GM12878 (cell line): ENCODE results near the gene ADGRG7. TPM values are rescaled to one million over a fixed set of nuclear protein-coding genes. Genes with fewer than 3 reads are reported as not detected.

ENCODE experiments used
- ATAC-seq: fragments of 200-7000 bp; cut with Tn5 transposase; 3 replicates; pipeline ENCODE4 v1.9.1; 2020; ENCODE audit warnings: mild to moderate bottlenecking, moderate library complexity
- BruUV-seq: library from RNA; stranded (reverse); fragments of 400-500 nt; replicated peaks from 2 replicates; lab custom pipeline; 2021; lab: Mats Ljungman, UMichigan
- CTCF ChIA-PET: fragments of 300-600 bp; sonication (Branson Sonifier 250); formaldehyde crosslinking; extraction: SDS; loops from one replicate; lab custom pipeline; 2021; ENCODE audit warnings: inconsistent platforms; lab: Yijun Ruan, JAX
- POLR2A ChIA-PET: fragments of 350-600 bp; formaldehyde crosslinking; extraction: SDS; loops from one replicate; lab custom pipeline; 2021; ENCODE audit warnings: inconsistent platforms; lab: Charles Lee
- RAD21 ChIA-PET: fragments of 300-600 bp; sonication (Branson Sonifier 250); formaldehyde crosslinking; loops from one replicate; lab custom pipeline; 2023; ENCODE audit warnings: antibody characterized with exemption; ENCODE audit not compliant: unreplicated experiment; lab: Charles Lee
- SMC1A ChIA-PET: fragments of 300-600 bp; sonication (Branson Sonifier 250); formaldehyde crosslinking; loops from one replicate; lab custom pipeline; 2023; ENCODE audit not compliant: unreplicated experiment, uncharacterized antibody; lab: Charles Lee
- DNase-seq: peaks from one replicate; pipeline ENCODE4 v3.0.0-alpha.2; 2011; ENCODE audit warnings: low read depth, low spot score
- FAIRE-seq: peaks from 3 replicates; lab custom pipeline; 2011; peaks lifted over from hg19 to GRCh38; lab: Jason Lieb, UNC
- H2AFZ ChIP-seq: 2 replicates; pipeline ENCODE4 v1.6.0; 2011; ENCODE audit warnings: low read depth, low read length, control low read depth; ENCODE audit not compliant: control insufficient read depth
- H3K27ac ChIP-seq: 2 replicates; pipeline ENCODE4 v1.5.1; 2011; ENCODE audit warnings: control low read depth; ENCODE audit not compliant: control insufficient read depth, insufficient read depth
- H3K27me3 ChIP-seq, 2 experiments: replicated peaks in 1 of 2; 2 replicates each; pipeline versions ENCODE4 v1.6.0 to v1.6.1; 2011; ENCODE audit warnings: low read length in 1 of 2; ENCODE audit not compliant: control insufficient read depth in 2 of 2, insufficient read depth in 2 of 2
- H3K36me3 ChIP-seq, 2 experiments: 2 replicates each; pipeline ENCODE4 v1.5.1; 2011; ENCODE audit warnings: low read length in 1 of 2; ENCODE audit not compliant: control insufficient read depth in 2 of 2, insufficient read depth in 2 of 2
- H3K4me1 ChIP-seq: 2 replicates; pipeline ENCODE4 v1.6.1; 2011; ENCODE audit warnings: mild to moderate bottlenecking, low read length, moderate library complexity, mixed read lengths; ENCODE audit not compliant: control insufficient read depth, insufficient read depth
- H3K4me2 ChIP-seq: 2 replicates; pipeline ENCODE4 v1.6.0; 2011; ENCODE audit warnings: control low read depth; ENCODE audit not compliant: control insufficient read depth, insufficient read depth
- H3K4me3 ChIP-seq: fragments of 200-600 bp; sonication (generic); 2 replicates; pipeline ENCODE4 v1.5.1; 2016
- H3K79me2 ChIP-seq: 2 replicates; pipeline ENCODE4 v1.6.0; 2011; ENCODE audit warnings: low read length; ENCODE audit not compliant: control insufficient read depth, insufficient read depth
- H3K9ac ChIP-seq: 2 replicates; pipeline ENCODE4 v1.8.0; 2011; ENCODE audit warnings: low read length, control low read depth, mixed read lengths; ENCODE audit not compliant: control insufficient read depth, insufficient read depth
- H3K9me3 ChIP-seq: replicated peaks from 3 replicates; pipeline ENCODE4 v1.5.1; 2011; ENCODE audit warnings: mild to moderate bottlenecking, low read length; ENCODE audit not compliant: control insufficient read depth, insufficient read depth
- H4K20me1 ChIP-seq: 2 replicates; pipeline ENCODE4 v1.6.0; 2011; ENCODE audit not compliant: control insufficient read depth, insufficient read depth
- ATF7 ChIP-seq: fragments of 450-650 bp; IDR thresholded peaks from 2 replicates; pipeline ENCODE4 v1.6.1; 2016; ENCODE audit warnings: low read depth, mild to moderate bottlenecking
- BHLHE40 ChIP-seq, 2 experiments: fragments of 450-650 bp in 1 of 2; IDR thresholded peaks; 2 replicates each; pipeline ENCODE4 v1.6.1; 2011 to 2017; ENCODE audit warnings: low read depth in 2 of 2, borderline replicate concordance in 1 of 2, improper control_type of control experiment in 1 of 2, low read length in 1 of 2, mild to moderate bottlenecking in 1 of 2
- HDAC2 ChIP-seq: fragments of 200-600 bp; sonication (generic); IDR thresholded peaks from 2 replicates; pipeline ENCODE4 v1.6.1; 2017
- KAT2A ChIP-seq: conservative IDR thresholded peaks from 2 replicates; pipeline ENCODE4 v1.6.1; 2011; ENCODE audit warnings: low read depth, low read length; ENCODE audit not compliant: control insufficient read depth
- NFIC ChIP-seq: IDR thresholded peaks from 2 replicates; pipeline ENCODE4 v1.6.1; 2012; ENCODE audit warnings: low read depth, mild to moderate bottlenecking, inconsistent platforms, low read length, moderate library complexity
- PRDM15 ChIP-seq: fragments of 450-650 bp; formaldehyde crosslinking; IDR thresholded peaks from 2 replicates; pipeline ENCODE4 v1.4.0; 2020; ENCODE audit warnings: mild to moderate bottlenecking, moderate library complexity
- RCOR1 ChIP-seq: conservative IDR thresholded peaks from 2 replicates; pipeline ENCODE4 v1.6.1; 2012; ENCODE audit warnings: low read depth, low read length, improper control_type of control experiment
- REST ChIP-seq: IDR thresholded peaks from 2 replicates; pipeline ENCODE4 v1.6.1; 2012; ENCODE audit warnings: mild to moderate bottlenecking, low read depth, low read length
- SREBF1 ChIP-seq: IDR thresholded peaks from 2 replicates; pipeline ENCODE4 v1.6.1; 2012; ENCODE audit warnings: mild to moderate bottlenecking, low read length
- SREBF2 ChIP-seq: IDR thresholded peaks from 2 replicates; pipeline ENCODE4 v1.6.1; 2012; ENCODE audit warnings: mild to moderate bottlenecking, low read length
- SRF ChIP-seq, 2 experiments: IDR thresholded peaks; 2 replicates each; pipeline ENCODE4 v1.6.1; 2011; ENCODE audit warnings: low read depth in 2 of 2, low read length in 2 of 2, mild to moderate bottlenecking in 1 of 2, moderate library complexity in 1 of 2
- TARDBP ChIP-seq: IDR thresholded peaks from 2 replicates; pipeline ENCODE4 v1.6.1; 2016; ENCODE audit warnings: borderline replicate concordance
- YY1 ChIP-seq: IDR thresholded peaks from 2 replicates; pipeline ENCODE4 v1.6.1; 2011; ENCODE audit warnings: low read depth, mild to moderate bottlenecking, low read length
- WGBS: methylation state at CpG from one replicate; pipeline ENCODE4 v1.1.6; 2016; ENCODE audit warnings: low lambda C conversion rate; ENCODE audit not compliant: insufficient replicate concordance, insufficient coverage; ENCODE audit errors: missing lambda C conversion rate; 5-methylcytosine and 5-hydroxymethylcytosine counted together
- in situ Hi-C: fragments of 300-500 bp; cut with MboI; formaldehyde crosslinking; loops from 9 replicates; pipeline ENCODE4 v1.14.3; 2018; ENCODE audit warnings: mixed read lengths
- intact Hi-C: fragments of 100-400 bp; cut with micrococcal nuclease; formaldehyde crosslinking; loops from one replicate; pipeline ENCODE4 v1.14.2; 2022; ENCODE audit not compliant: unreplicated experiment
- polyA plus RNA-seq, 11 experiments: library from polyadenylated mRNA; depleted of rRNA in 4 of 11; unstranded in 6 of 11; stranded (reverse) in 5 of 11; fragments of >200 nt; fragmentation: Nextera tagmentation in 4 of 11; fragmentation: Illumina TruSeq in 1 of 11; extraction: Ambion mirVana in 4 of 11; extraction: Trizol in 1 of 11; gene quantifications; 1 replicate in 1 of 11; 2 replicates in 10 of 11; pipeline versions ENCODE4 v1.2.1 to v1.2.3, GENCODE V29; 2011 to 2016; ENCODE audit warnings: inconsistent platforms in 2 of 11, missing spikeins in 2 of 11, low read depth in 1 of 11
- total RNA-seq, 4 experiments: library from RNA; depleted of rRNA in 3 of 4; stranded (reverse); fragments of >200 nt in 3 of 4; fragmentation: Illumina TruSeq in 1 of 4; extraction: Trizol in 1 of 4; gene quantifications; 2 replicates each; pipeline versions ENCODE4 v1.2.1 to v1.2.3, GENCODE V29; 2013 to 2021
- TF ChIP-seq, protein P1 (sequence below): IDR thresholded peaks from 2 replicates; pipeline ENCODE4 v1.6.1; 2012; ENCODE audit warnings: low read depth, low read length, improper control_type of control experiment

ADGRG7 gene
- total and polyA plus RNA-seq, 10 of the 15 experiments (the other 5 are each of a cell fraction or from before 2014, with no cell fraction given) = 0.02 to 0.21 (median 0.14) TPM; not detected in 7

DNA sequence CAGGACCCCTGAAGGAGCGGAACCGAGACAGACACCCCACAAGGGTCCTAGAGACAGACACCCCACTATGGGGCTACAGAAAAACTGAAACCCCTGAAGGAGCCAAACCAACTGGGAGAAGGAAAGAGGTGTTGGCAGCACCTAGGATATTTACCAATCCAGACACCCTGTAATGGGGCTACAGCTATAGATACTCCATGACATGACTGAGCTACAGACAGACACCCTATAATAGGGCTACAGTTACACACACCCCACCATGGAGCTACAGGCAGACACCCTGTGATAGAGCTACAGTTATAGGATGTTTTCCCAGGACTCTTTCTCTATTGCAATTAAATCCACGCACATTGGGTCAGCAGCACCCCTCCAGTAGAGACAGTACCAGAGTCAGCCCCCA lies 22.6 kb upstream of the ADGRG7 start:
- Histone ChIP-seq H2AFZ (no peak overlapping the region), H3K9ac (no peak overlapping the region), H3K4me1 (no peaks in the 10 kb centered on the region), H3K9me3 (no peaks in the 10 kb centered on the region; the same call in none of the 3 replicates), H3K27ac (no peak overlapping the region), H3K27me3 (no peaks in the 10 kb centered on the region), H4K20me1 (no peaks in the 10 kb centered on the region), H3K79me2 (no peaks in the 10 kb centered on the region), H3K4me2 (no peak overlapping the region), H3K36me3 (no peaks in the 10 kb centered on the region), H3K4me3 (no peak overlapping the region)
- intact Hi-C loops = no loop called here
- POLR2A ChIA-PET = no interaction called here
- ATAC-seq (no peak), FAIRE-seq (no peak), DNase-seq (no peak)
- 8% methylated on average over 3 of the region's 3 CpGs for WGBS
- TF ChIP-seq REST = no peak
- no peak for TF ChIP-seq SREBF2
- TF ChIP-seq SREBF1 = no peak
- TF ChIP-seq, protein P1, sequence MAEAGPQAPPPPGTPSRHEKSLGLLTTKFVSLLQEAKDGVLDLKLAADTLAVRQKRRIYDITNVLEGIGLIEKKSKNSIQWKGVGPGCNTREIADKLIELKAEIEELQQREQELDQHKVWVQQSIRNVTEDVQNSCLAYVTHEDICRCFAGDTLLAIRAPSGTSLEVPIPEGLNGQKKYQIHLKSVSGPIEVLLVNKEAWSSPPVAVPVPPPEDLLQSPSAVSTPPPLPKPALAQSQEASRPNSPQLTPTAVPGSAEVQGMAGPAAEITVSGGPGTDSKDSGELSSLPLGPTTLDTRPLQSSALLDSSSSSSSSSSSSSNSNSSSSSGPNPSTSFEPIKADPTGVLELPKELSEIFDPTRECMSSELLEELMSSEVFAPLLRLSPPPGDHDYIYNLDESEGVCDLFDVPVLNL = no peak
- no peak for TF ChIP-seq NFIC
- TF ChIP-seq SRF (IDR thresholded peaks at IDR 0.05; ENCODE audit: low read depth in 2 of 2, low read length in 2 of 2) = no peak
- no peak for TF ChIP-seq HDAC2
- no peak for TF ChIP-seq PRDM15 (CRISPR knock-in tag)
- TF ChIP-seq BHLHE40 (IDR thresholded peaks at IDR 0.05; ENCODE audit: borderline replicate concordance in 1 of 2, low read depth in 2 of 2, low read length in 1 of 2) = no peak
- no peak for TF ChIP-seq ATF7
- no peak for TF ChIP-seq KAT2A
- no peak for TF ChIP-seq TARDBP
- no peak for TF ChIP-seq RCOR1
- TF ChIP-seq YY1 = no peak
- CTCF ChIA-PET = interaction anchor here (1.0 to 15.4 kb wide), 2 partner anchors 122 to 138 kb away, joined by 4 to 462 read pairs; no protein-coding TSS in a partner anchor
- in situ Hi-C loops = no loop called here
- no TSS peak for BruUV-seq
- RAD21 ChIA-PET = interaction anchor here (0.7 to 9.5 kb wide), 2 partner anchors 124 to 755 kb away, joined by 3 to 231 read pairs; no protein-coding TSS in a partner anchor
- SMC1A ChIA-PET = interaction anchor here (0.6 to 2.3 kb wide), 3 partner anchors 16 to 124 kb away, joined by 3 to 16 read pairs (median 3); no protein-coding TSS in a partner anchor
